SH-SY5Y (cell line): ENCODE measurements around the gene LRCH1.

Experiments used
- GATA2 ChIP-seq: IDR thresholded peaks from 2 replicates; pipeline ENCODE4 v1.6.1; 2011; ENCODE audit warnings: mild to moderate bottlenecking, low read depth, low read length
- GATA3 ChIP-seq: IDR thresholded peaks from 2 replicates; pipeline ENCODE4 v1.6.1; 2011; ENCODE audit warnings: low read depth, mild to moderate bottlenecking, low read length, moderate library complexity

DNA sequence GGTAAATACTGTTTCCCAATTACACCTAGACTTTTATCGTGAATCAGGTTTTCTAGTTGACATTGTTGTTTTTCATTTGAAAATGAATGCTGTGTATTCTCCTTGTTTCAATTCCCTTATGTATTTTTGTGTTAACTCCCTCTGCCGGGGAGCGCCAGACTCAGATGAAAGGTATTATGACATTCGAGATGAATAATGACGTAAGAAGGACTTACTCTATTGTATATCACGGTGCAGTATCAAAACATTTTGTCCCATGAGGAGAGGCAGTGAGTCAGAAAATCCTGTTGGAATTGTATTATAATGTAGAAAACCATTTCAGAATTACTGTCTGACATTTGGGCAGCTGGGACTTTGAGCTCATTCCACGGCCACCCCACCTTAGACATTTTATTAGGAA, 61.6 kb downstream of the LRCH1 start:
- no peak for TF ChIP-seq GATA2
- no peak for TF ChIP-seq GATA3
